H1 (cell line): ENCODE data around the gene RPRD1A. TPM values are rescaled to one million over a fixed set of nuclear protein-coding genes. Genes with fewer than 3 reads are reported as not detected.

ENCODE experiments used
- CTCF ChIA-PET: fragments of 300-600 bp; sonication (Branson Sonifier 250); formaldehyde crosslinking; loops from one replicate; lab custom pipeline; 2021; ENCODE audit not compliant: partially characterized antibody; lab: Charles Lee
- POLR2A ChIA-PET: fragments of 300-600 bp; sonication (Branson Sonifier 250); formaldehyde crosslinking; loops from one replicate; lab custom pipeline; 2021; ENCODE audit warnings: inconsistent platforms; ENCODE audit not compliant: partially characterized antibody; lab: Charles Lee
- DNase-seq, 2 experiments: peaks; one replicate each; pipeline versions ENCODE4 v3.0.0 to v3.0.0-alpha.2; 2010 to 2022; ENCODE audit warnings: low spot score in 2 of 2, low read depth in 1 of 2, mixed read lengths in 1 of 2
- FAIRE-seq: peaks from 2 replicates; lab custom pipeline; 2011; peaks lifted over from hg19 to GRCh38; lab: Jason Lieb, UNC
- H2AFZ ChIP-seq: 2 replicates; pipeline ENCODE4 v1.8.1; 2012; ENCODE audit warnings: low read length, inconsistent platforms
- H2AK5ac ChIP-seq: 2 replicates; pipeline ENCODE4 v1.6.1; 2013; ENCODE audit warnings: low read depth, low read length
- H2BK120ac ChIP-seq: replicated peaks from 2 replicates; pipeline ENCODE3; 2013; ENCODE audit warnings: low read depth, low read length, inconsistent platforms
- H2BK12ac ChIP-seq: 2 replicates; pipeline ENCODE4 v1.6.1; 2013; ENCODE audit warnings: low read depth, low read length
- H2BK15ac ChIP-seq: 2 replicates; pipeline ENCODE4 v1.6.1; 2013; ENCODE audit warnings: low read length
- H2BK20ac ChIP-seq: 2 replicates; pipeline ENCODE4 v1.6.1; 2013; ENCODE audit warnings: low read length
- H2BK5ac ChIP-seq: 2 replicates; pipeline ENCODE4 v1.6.1; 2013; ENCODE audit warnings: low read depth, low read length
- H3K14ac ChIP-seq: 2 replicates; pipeline ENCODE4 v1.6.1; 2013; ENCODE audit warnings: inconsistent platforms; ENCODE audit not compliant: insufficient read length
- H3K18ac ChIP-seq: 2 replicates; pipeline ENCODE4 v1.6.1; 2013; ENCODE audit warnings: low read length; ENCODE audit errors: extremely low read depth
- H3K23ac ChIP-seq: 2 replicates; pipeline ENCODE4 v1.6.1; 2013; ENCODE audit warnings: inconsistent platforms; ENCODE audit not compliant: insufficient read length
- H3K23me2 ChIP-seq: 2 replicates; pipeline ENCODE4 v1.6.1; 2013; ENCODE audit warnings: low read depth, low read length
- H3K27ac ChIP-seq: 2 replicates; pipeline ENCODE4 v1.6.1; 2011; ENCODE audit warnings: low read depth, low read length, inconsistent platforms
- H3K27me3 ChIP-seq, 4 experiments: replicated peaks in 1 of 4; 1 replicate in 1 of 4; 2 replicates in 3 of 4; pipeline versions ENCODE4 v1.6.1 to v1.8.1; 2011 to 2013; ENCODE audit warnings: low read length in 3 of 4, mild to moderate bottlenecking in 3 of 4, inconsistent platforms in 2 of 4, mixed read lengths in 2 of 4, moderate library complexity in 1 of 4; ENCODE audit not compliant: control insufficient read depth in 3 of 4, insufficient read depth in 3 of 4; ENCODE audit errors: extremely low read depth in 1 of 4
- H3K36me3 ChIP-seq, 4 experiments: 2 replicates each; pipeline versions ENCODE4 v1.6.1 to v1.8.1; 2011 to 2013; ENCODE audit warnings: mild to moderate bottlenecking in 4 of 4, low read length in 3 of 4, moderate library complexity in 2 of 4, control low read depth in 1 of 4, inconsistent platforms in 1 of 4; ENCODE audit not compliant: insufficient read depth in 4 of 4, control insufficient read depth in 2 of 4
- H3K4ac ChIP-seq: replicated peaks from 2 replicates; pipeline ENCODE3; 2013; ENCODE audit warnings: low read length, low read depth, mixed read lengths, inconsistent platforms; ENCODE audit not compliant: insufficient read length
- H3K4me1 ChIP-seq, 4 experiments: replicated peaks in 1 of 4; 1 replicate in 1 of 4; 2 replicates in 3 of 4; pipeline versions ENCODE4 v1.6.1 to v1.8.1; 2011 to 2013; ENCODE audit warnings: low read length in 3 of 4, inconsistent platforms in 2 of 4, mixed read lengths in 1 of 4; ENCODE audit not compliant: insufficient read depth in 4 of 4, control insufficient read depth in 3 of 4
- H3K4me2 ChIP-seq, 2 experiments: 2 replicates each; pipeline versions ENCODE4 v1.6.1 to v1.8.1; 2011 to 2013; ENCODE audit warnings: low read depth in 2 of 2, low read length in 2 of 2, control low read depth in 1 of 2, inconsistent platforms in 1 of 2, mild to moderate bottlenecking in 1 of 2; ENCODE audit not compliant: insufficient read depth in 1 of 2
- H3K4me3 ChIP-seq, 4 experiments: fragments of 200-600, 300-600 bp in 1 of 4; sonication (generic), shearing (Covaris generic), sonication (Bioruptor Twin) in 1 of 4; 2 replicates each; pipeline versions ENCODE4 v1.5.1 to v1.8.1; 2011 to 2016; ENCODE audit warnings: low read length in 4 of 4, low read depth in 3 of 4, control low read depth in 2 of 4, inconsistent platforms in 2 of 4, mild to moderate bottlenecking in 2 of 4, mixed read lengths in 1 of 4, moderate library complexity in 1 of 4; ENCODE audit not compliant: insufficient read depth in 2 of 4; ENCODE audit errors: extremely low read depth in 1 of 4
- H3K56ac ChIP-seq: replicated peaks from 2 replicates; pipeline ENCODE3; 2013; ENCODE audit warnings: low read depth, mild to moderate bottlenecking, mixed read lengths, low read length, inconsistent platforms; ENCODE audit not compliant: insufficient read length
- H3K79me1 ChIP-seq: 2 replicates; pipeline ENCODE4 v1.6.1; 2013; ENCODE audit warnings: low read depth, low read length, control low read depth
- H3K79me2 ChIP-seq, 2 experiments: 2 replicates each; pipeline versions ENCODE4 v1.6.1 to v1.8.1; 2012 to 2013; ENCODE audit warnings: low read length in 2 of 2, mild to moderate bottlenecking in 2 of 2, inconsistent platforms in 1 of 2; ENCODE audit not compliant: insufficient read depth in 2 of 2, control insufficient read depth in 1 of 2
- H3K9ac ChIP-seq, 4 experiments: replicated peaks in 1 of 4; 1 replicate in 1 of 4; 2 replicates in 3 of 4; pipeline versions ENCODE4 v1.6.1 to v1.8.1; 2011 to 2013; ENCODE audit warnings: low read depth in 3 of 4, low read length in 3 of 4, control low read depth in 2 of 4, mild to moderate bottlenecking in 2 of 4, moderate library complexity in 2 of 4, inconsistent platforms in 1 of 4; ENCODE audit errors: extremely low read depth in 1 of 4
- H3K9me3 ChIP-seq, 2 experiments: 2 replicates each; pipeline versions ENCODE4 v1.6.1 to v1.8.1; 2012 to 2013; ENCODE audit warnings: mild to moderate bottlenecking in 2 of 2, moderate library complexity in 2 of 2, control low read depth in 1 of 2, inconsistent platforms in 1 of 2, low read depth in 1 of 2, low read length in 1 of 2, mixed read lengths in 1 of 2; ENCODE audit not compliant: insufficient read depth in 2 of 2
- H4K20me1 ChIP-seq, 2 experiments: replicated peaks in 1 of 2; 2 replicates each; pipeline versions ENCODE3 to v1.8.1; 2011 to 2013; ENCODE audit warnings: inconsistent platforms in 2 of 2, low read length in 2 of 2, mild to moderate bottlenecking in 1 of 2; ENCODE audit not compliant: insufficient read depth in 2 of 2, control insufficient read depth in 1 of 2
- H4K5ac ChIP-seq: 2 replicates; pipeline ENCODE4 v1.6.1; 2013; ENCODE audit warnings: low read length, low read depth, mixed read lengths, inconsistent platforms; ENCODE audit not compliant: insufficient read length
- H4K8ac ChIP-seq: 2 replicates; pipeline ENCODE4 v1.8.0; 2013; ENCODE audit warnings: mild to moderate bottlenecking, moderate library complexity, low read length, inconsistent platforms; ENCODE audit not compliant: insufficient read depth; ENCODE audit errors: extremely low read depth
- H4K91ac ChIP-seq: replicated peaks from 2 replicates; pipeline ENCODE3; 2013; ENCODE audit warnings: low read length, mixed read lengths, inconsistent platforms; ENCODE audit not compliant: insufficient read length
- BCL11A ChIP-seq, 2 experiments: IDR thresholded peaks; one replicate each; pipeline ENCODE4 v1.6.1; 2011; ENCODE audit warnings: low read depth in 2 of 2, low read length in 2 of 2, mild to moderate bottlenecking in 2 of 2
- CEBPB ChIP-seq: IDR thresholded peaks from 2 replicates; pipeline ENCODE4 v1.6.1; 2012; ENCODE audit warnings: low read depth, low read length
- EGR1 ChIP-seq: IDR thresholded peaks from 2 replicates; pipeline ENCODE4 v1.6.1; 2011; ENCODE audit warnings: low read depth, low read length, borderline replicate concordance
- JUND ChIP-seq: IDR thresholded peaks from 2 replicates; pipeline ENCODE4 v1.6.1; 2011; ENCODE audit warnings: mild to moderate bottlenecking, improper control_type of control experiment, low read length
- NANOG ChIP-seq: IDR thresholded peaks from 2 replicates; pipeline ENCODE4 v1.6.1; 2011; ENCODE audit warnings: low read length, low read depth, mild to moderate bottlenecking, inconsistent platforms; ENCODE audit not compliant: insufficient read depth, poor library complexity, severe bottlenecking
- POLR2A ChIP-seq, 2 experiments: IDR thresholded peaks; 1 replicate in 1 of 2; 2 replicates in 1 of 2; pipeline ENCODE4 v1.6.1; 2011; ENCODE audit warnings: low read depth in 2 of 2, low read length in 2 of 2, mild to moderate bottlenecking in 2 of 2; ENCODE audit errors: control extremely low read depth in 1 of 2
- POLR2AphosphoS5 ChIP-seq: IDR thresholded peaks from 2 replicates; pipeline ENCODE4 v1.6.1; 2011; ENCODE audit warnings: low read depth, low read length
- RNF2 ChIP-seq: fragments of 200-900, 300-1000 bp; sonication (generic); IDR thresholded peaks from 2 replicates; pipeline ENCODE4 v1.7.1; 2016; ENCODE audit warnings: borderline replicate concordance, low read depth, mild to moderate bottlenecking, antibody characterized with exemption, low read length; ENCODE audit not compliant: poor library complexity, severe bottlenecking; ENCODE audit errors: missing control alignments
- SAP30 ChIP-seq: fragments of 300-600 bp; sonication (generic); IDR thresholded peaks from 2 replicates; pipeline ENCODE4 v1.7.1; 2012; ENCODE audit warnings: low read length, moderate library complexity, mild to moderate bottlenecking, inconsistent platforms; ENCODE audit not compliant: insufficient read depth, insufficient replicate concordance
- SIRT6 ChIP-seq: IDR thresholded peaks from one replicate; pipeline ENCODE4 v1.7.1; 2012; ENCODE audit warnings: low read length, inconsistent platforms
- SP1 ChIP-seq: IDR thresholded peaks from 2 replicates; pipeline ENCODE4 v1.6.1; 2011; ENCODE audit warnings: low read depth, low read length
- WGBS, 2 experiments: shearing (Covaris generic) in 1 of 2; methylation state at CpG; one replicate each; pipeline versions ENCODE4 v1.1.6 to v1.1.7; 2013 to 2015; ENCODE audit warnings: low lambda C conversion rate in 2 of 2, mixed read lengths in 2 of 2, inconsistent platforms in 1 of 2, low coverage in 1 of 2, missing lambda C conversion rate in 1 of 2; ENCODE audit not compliant: insufficient replicate concordance in 2 of 2, insufficient coverage in 1 of 2, insufficient read length in 1 of 2; ENCODE audit errors: extremely low coverage in 1 of 2, missing lambda C conversion rate in 1 of 2; 5-methylcytosine and 5-hydroxymethylcytosine counted together
- polyA plus RNA-seq, 7 experiments: library from polyadenylated mRNA; depleted of rRNA in 3 of 7; stranded (reverse) in 5 of 7; unstranded in 2 of 7; fragments of >200 nt in 5 of 7; fragments of 200-250 nt in 2 of 7; gene quantifications; 1 replicate in 5 of 7; 2 replicates in 1 of 7; 4 replicates in 1 of 7; pipeline versions ENCODE4 v1.2.1 to v1.2.3, GENCODE V29; 2011 to 2013; ENCODE audit warnings: missing spikeins in 2 of 7, mixed read lengths in 2 of 7
- total RNA-seq: library from RNA; stranded (reverse); fragmentation: NEBNext Ultra II Directional; extraction: Animal tissue kit (Norgen Biotek cat#: 25700); gene quantifications from 2 replicates; pipeline ENCODE4 v1.2.1, GENCODE V29; 2021
- TF ChIP-seq, protein P1 (sequence below): IDR thresholded peaks from 2 replicates; pipeline ENCODE4 v1.6.1; 2011; ENCODE audit warnings: low read depth, mild to moderate bottlenecking, low read length; ENCODE audit not compliant: insufficient read depth

The RPRD1A gene
- total and polyA plus RNA-seq, 2 of the 8 experiments (the other 6 are each of a cell fraction or from before 2014, with no cell fraction given), result 40.5 to 106 TPM

- H4K5ac ChIP-seq, result no peak overlapping the region
- no peak overlapping the region for H2AFZ ChIP-seq
- H3K79me1 ChIP-seq, result no peaks in the 10 kb centered on the region
- no peak overlapping the region for H3K14ac ChIP-seq
- no peak overlapping the region for H4K8ac ChIP-seq
- H3K23me2 ChIP-seq, result no peaks in the 10 kb centered on the region
- no peak for DNase-seq
- no peak overlapping the region for H3K27ac ChIP-seq
- TF ChIP-seq SAP30 (no peak), POLR2AphosphoS5 (no peak), BCL11A (IDR thresholded peaks at IDR 0.05; ENCODE audit: low read depth in 2 of 2, low read length in 2 of 2) (no peak), RNF2 (no peak), SP1 (no peak), CEBPB (no peak), JUND (no peak), NANOG (no peak), POLR2A (IDR thresholded peaks at IDR 0.05; ENCODE audit: control extremely low read depth in 1 of 2, low read depth in 2 of 2, low read length in 2 of 2) (no peak), SIRT6 (no peak), EGR1 (no peak)
- TF ChIP-seq, protein P1, sequence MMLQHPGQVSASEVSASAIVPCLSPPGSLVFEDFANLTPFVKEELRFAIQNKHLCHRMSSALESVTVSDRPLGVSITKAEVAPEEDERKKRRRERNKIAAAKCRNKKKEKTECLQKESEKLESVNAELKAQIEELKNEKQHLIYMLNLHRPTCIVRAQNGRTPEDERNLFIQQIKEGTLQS, result no peak
- TF ChIP-seq, all 59 proteins: peak for 0
- Histone ChIP-seq H3K9me3 (no peaks in the 10 kb centered on the region), H4K91ac (no peak overlapping the region), H3K4me1 (no peaks in the 10 kb centered on the region; a peak in 1 of 7 replicates), H2BK15ac (no peak overlapping the region), H3K4ac (peak overlapping the region; percentile 14), H3K4me2 (no peak overlapping the region), H3K56ac (no peak overlapping the region), H3K36me3 (no peaks in the 10 kb centered on the region), H3K18ac (no peak overlapping the region), H2BK5ac (no peak overlapping the region), H3K23ac (no peak overlapping the region), H2BK12ac (no peak overlapping the region), H2AK5ac (no peak overlapping the region), H3K79me2 (no peaks in the 10 kb centered on the region), H4K20me1 (no peaks in the 10 kb centered on the region), H2BK20ac (no peak overlapping the region), H2BK120ac (no peak overlapping the region), H3K27me3 (no peaks in the 10 kb centered on the region; a peak in 1 of 7 replicates), H3K4me3 (no peak overlapping the region), H3K9ac (no peak overlapping the region)
- ChIA-PET CTCF (interaction anchor here (0.7 to 2.9 kb wide), 17 partner anchors 9 to 440 kb away, joined by 3 to 25 read pairs (median 4); partner anchors contain the start of genes ELP2 and SLC39A6), POLR2A (no interaction called here)
- WGBS, 2 experiments, result 88% methylated on average over 3 of the region's 3 CpGs; no CpG with 5 or more reads in 1 of the 2 experiments
- no peak for FAIRE-seq
Observed at GRCh38 chr18:36094431-36094830, 27.1 kb upstream of the RPRD1A start.
